GM23338 (cell line): ENCODE measurements around the gene GBX1. TPM values are rescaled to one million over a fixed set of nuclear protein-coding genes. Genes with fewer than 3 reads are reported as not detected.

ENCODE experiments used
- ATAC-seq: fragments of 200-7000 bp; cut with Tn5 transposase; 3 replicates; pipeline ENCODE4 v1.9.1; 2020
- DNase-seq: peaks from one replicate; pipeline ENCODE4 v3.0.0-alpha.2; 2015; ENCODE audit warnings: low spot score
- H2AFZ ChIP-seq: fragments of 200-600 bp; sonication (generic); 2 replicates; pipeline ENCODE4 v1.8.0; 2016; ENCODE audit warnings: antibody characterized with exemption, mild to moderate bottlenecking, moderate library complexity
- H3F3A ChIP-seq: fragments of 200-600 bp; sonication (generic); replicated peaks from 2 replicates; pipeline ENCODE4 v1.8.0; 2017; ENCODE audit warnings: antibody characterized with exemption, mixed run types, low read depth
- H3K27ac ChIP-seq: fragments of 200-600 bp; sonication (generic); 2 replicates; pipeline ENCODE4 v1.6.1; 2016; ENCODE audit warnings: low read depth
- H3K27me3 ChIP-seq: fragments of 200-600 bp; sonication (generic); 2 replicates; pipeline ENCODE4 v1.8.0; 2016; ENCODE audit warnings: mild to moderate bottlenecking, mixed run types, moderate library complexity; ENCODE audit not compliant: insufficient read depth
- H3K36me3 ChIP-seq: fragments of 200-600 bp; sonication (generic); 2 replicates; pipeline ENCODE4 v1.8.0; 2016; ENCODE audit warnings: mild to moderate bottlenecking; ENCODE audit not compliant: insufficient read depth
- H3K4me1 ChIP-seq: fragments of 200-600 bp; sonication (generic); 2 replicates; pipeline ENCODE4 v1.8.0; 2016; ENCODE audit warnings: mild to moderate bottlenecking, moderate library complexity; ENCODE audit not compliant: insufficient read depth
- H3K4me2 ChIP-seq: fragments of 200-600 bp; sonication (generic); 2 replicates; pipeline ENCODE4 v1.7.1; 2017; ENCODE audit warnings: mixed run types
- H3K4me3 ChIP-seq: fragments of 200-600 bp; sonication (generic); 2 replicates; pipeline ENCODE4 v1.6.1; 2016; ENCODE audit warnings: mixed run types
- H3K79me2 ChIP-seq: fragments of 200-600 bp; sonication (generic); replicated peaks from 2 replicates; pipeline ENCODE4 v1.8.0; 2017; ENCODE audit warnings: mild to moderate bottlenecking; ENCODE audit not compliant: insufficient read depth
- H3K9me2 ChIP-seq: fragments of 200-600 bp; sonication (generic); 2 replicates; pipeline ENCODE4 v1.8.0; 2017; ENCODE audit not compliant: insufficient read depth
- H4K20me1 ChIP-seq: fragments of 200-600 bp; sonication (generic); replicated peaks from 2 replicates; pipeline ENCODE4 v1.8.0; 2017; ENCODE audit warnings: mild to moderate bottlenecking; ENCODE audit not compliant: insufficient read depth
- H3K27ac Mint-ChIP-seq: 2 replicates; pipeline ENCODE4 v1.8.0; 2020; ENCODE audit warnings: inconsistent platforms, mild to moderate bottlenecking, moderate library complexity, mixed read lengths
- H3K27me3 Mint-ChIP-seq: 3 replicates; pipeline ENCODE4 v1.8.0; 2022; ENCODE audit warnings: low read depth, mild to moderate bottlenecking, moderate library complexity, mixed read lengths, inconsistent platforms; ENCODE audit not compliant: insufficient read depth, poor library complexity
- H3K36me3 Mint-ChIP-seq: 3 replicates; pipeline ENCODE4 v1.8.0; 2021; ENCODE audit warnings: low read depth, mild to moderate bottlenecking, inconsistent platforms, moderate library complexity, mixed read lengths
- H3K4me1 Mint-ChIP-seq: 3 replicates; pipeline ENCODE4 v1.8.0; 2020; ENCODE audit warnings: mild to moderate bottlenecking, inconsistent platforms, mixed read lengths
- H3K4me3 Mint-ChIP-seq: 3 replicates; pipeline ENCODE4 v1.8.0; 2021; ENCODE audit warnings: moderate library complexity, mild to moderate bottlenecking, inconsistent platforms, mixed read lengths
- H3K9me3 Mint-ChIP-seq: 3 replicates; pipeline ENCODE4 v1.8.0; 2020; ENCODE audit warnings: moderate library complexity, mild to moderate bottlenecking, inconsistent platforms, mixed read lengths
- EZH2 ChIP-seq: fragments of 200-600 bp; sonication (generic); IDR thresholded peaks from one replicate; pipeline ENCODE4 v1.8.0; 2017; ENCODE audit warnings: antibody characterized with exemption, mild to moderate bottlenecking, low read depth; ENCODE audit not compliant: unreplicated experiment
- EZH2phosphoT487 ChIP-seq: fragments of 200-600 bp; sonication (generic); IDR thresholded peaks from one replicate; pipeline ENCODE4 v1.8.1; 2018; ENCODE audit warnings: antibody characterized with exemption; ENCODE audit not compliant: unreplicated experiment
- JUNB ChIP-seq: IDR thresholded peaks from one replicate; pipeline ENCODE4 v1.6.1; 2016; ENCODE audit warnings: antibody characterized with exemption; ENCODE audit not compliant: unreplicated experiment
- POLR2AphosphoS5 ChIP-seq: IDR thresholded peaks from 2 replicates; pipeline ENCODE4 v1.6.1; 2016; ENCODE audit warnings: antibody characterized with exemption, low read depth
- STAT1 ChIP-seq: IDR thresholded peaks from one replicate; pipeline ENCODE4 v1.6.1; 2016; ENCODE audit warnings: antibody characterized with exemption; ENCODE audit not compliant: unreplicated experiment
- ZNF114 ChIP-seq: fragments of 250-450 bp; sonication (Bioruptor Pico); IDR thresholded peaks from 2 replicates; pipeline ENCODE4 v1.5.0; 2020; ENCODE audit warnings: mild to moderate bottlenecking, moderate library complexity
- ZNF331 ChIP-seq: fragments of 250-450 bp; sonication (Bioruptor Pico); IDR thresholded peaks from 2 replicates; pipeline ENCODE4 v1.5.0; 2020; ENCODE audit warnings: low read depth, mild to moderate bottlenecking, moderate library complexity
- polyA plus RNA-seq: library from polyadenylated mRNA; unstranded; fragments of >200 nt; fragmentation: Nextera tagmentation; extraction: Ambion mirVana; gene quantifications from 2 replicates; pipeline ENCODE4 v1.2.1, GENCODE V29; 2016
- total RNA-seq: library from RNA; depleted of rRNA; stranded (reverse); fragments of >200 nt; shearing (Covaris generic); gene quantifications from 2 replicates; pipeline ENCODE4 v1.2.3, GENCODE V29; 2014
- TF ChIP-seq, protein P1 (sequence below): IDR thresholded peaks from one replicate; pipeline ENCODE4 v1.6.1; 2018; ENCODE audit warnings: antibody characterized with exemption; ENCODE audit not compliant: unreplicated experiment
- TF ChIP-seq, protein P2 (sequence below), 2 experiments: fragments of 200-600 bp in 1 of 2; sonication (generic) in 1 of 2; conservative IDR thresholded peaks; 2 replicates each; pipeline versions ENCODE4 v1.5.1 to v1.6.1; 2016 to 2017; ENCODE audit warnings: antibody characterized with exemption in 2 of 2, low read depth in 2 of 2, mild to moderate bottlenecking in 2 of 2, moderate library complexity in 1 of 2
- TF ChIP-seq, protein P3 (sequence below): IDR thresholded peaks from 2 replicates; pipeline ENCODE4 v1.6.1; 2016; ENCODE audit warnings: antibody characterized with exemption
- TF ChIP-seq, protein P4 (sequence below): fragments of 250-450 bp; sonication (Bioruptor Pico); IDR thresholded peaks from 2 replicates; pipeline ENCODE4 v1.5.0; 2020; ENCODE audit warnings: mild to moderate bottlenecking, moderate library complexity

GBX1 gene
- total and polyA plus RNA-seq, 2 experiments from 2014 or later = 0.24 TPM; not detected in 1

DNA sequence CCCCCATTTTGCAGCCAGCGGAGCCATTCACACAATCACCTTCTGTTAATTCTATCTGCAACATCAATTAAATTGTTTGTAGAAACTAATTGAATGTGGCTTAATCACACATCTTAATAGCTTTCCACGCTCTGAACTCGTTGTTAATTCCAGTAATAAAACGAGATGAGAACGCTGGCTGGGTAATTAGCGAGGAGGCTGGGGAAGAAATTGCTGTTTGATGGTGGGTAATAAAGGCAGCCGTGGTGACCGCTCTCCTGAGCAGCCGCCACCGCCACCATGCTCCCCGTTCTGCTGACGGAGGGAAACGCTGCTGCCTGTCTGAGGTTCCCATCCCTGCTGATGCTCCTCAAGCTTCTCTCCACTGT lies 36.3 kb downstream of the GBX1 start:
- Histone ChIP-seq H3K4me3 (no peak overlapping the region), H3K9me2 (no peaks in the 10 kb centered on the region), H2AFZ (no peak overlapping the region), H3K36me3 (no peaks in the 10 kb centered on the region), H3K4me1 (peaks cover 5% of the 10 kb centered on the region), H3K79me2 (no peaks in the 10 kb centered on the region), H3K27ac (no peak overlapping the region), H3K27me3 (peaks cover 10% of the 10 kb centered on the region), H4K20me1 (peaks cover 11% of the 10 kb centered on the region), H3F3A (0 out of 2 replicates have a peak, but pooled peaks cover 5% of the 10 kb centered on the region), H3K4me2 (no peak overlapping the region)
- H3K9me3 Mint-ChIP-seq = no peaks in the 10 kb centered on the region
- no peak overlapping the region for H3K4me3 Mint-ChIP-seq
- H3K27ac Mint-ChIP-seq = no peak overlapping the region
- peaks cover 25% of the 10 kb centered on the region for H3K27me3 Mint-ChIP-seq
- TF ChIP-seq ZNF114 (no peak), ZNF331 (CRISPR knock-in tag) (no peak), STAT1 (no peak), EZH2phosphoT487 (no peak), EZH2 (no peak), JUNB (no peak), POLR2AphosphoS5 (no peak)
- TF ChIP-seq, protein P1, sequence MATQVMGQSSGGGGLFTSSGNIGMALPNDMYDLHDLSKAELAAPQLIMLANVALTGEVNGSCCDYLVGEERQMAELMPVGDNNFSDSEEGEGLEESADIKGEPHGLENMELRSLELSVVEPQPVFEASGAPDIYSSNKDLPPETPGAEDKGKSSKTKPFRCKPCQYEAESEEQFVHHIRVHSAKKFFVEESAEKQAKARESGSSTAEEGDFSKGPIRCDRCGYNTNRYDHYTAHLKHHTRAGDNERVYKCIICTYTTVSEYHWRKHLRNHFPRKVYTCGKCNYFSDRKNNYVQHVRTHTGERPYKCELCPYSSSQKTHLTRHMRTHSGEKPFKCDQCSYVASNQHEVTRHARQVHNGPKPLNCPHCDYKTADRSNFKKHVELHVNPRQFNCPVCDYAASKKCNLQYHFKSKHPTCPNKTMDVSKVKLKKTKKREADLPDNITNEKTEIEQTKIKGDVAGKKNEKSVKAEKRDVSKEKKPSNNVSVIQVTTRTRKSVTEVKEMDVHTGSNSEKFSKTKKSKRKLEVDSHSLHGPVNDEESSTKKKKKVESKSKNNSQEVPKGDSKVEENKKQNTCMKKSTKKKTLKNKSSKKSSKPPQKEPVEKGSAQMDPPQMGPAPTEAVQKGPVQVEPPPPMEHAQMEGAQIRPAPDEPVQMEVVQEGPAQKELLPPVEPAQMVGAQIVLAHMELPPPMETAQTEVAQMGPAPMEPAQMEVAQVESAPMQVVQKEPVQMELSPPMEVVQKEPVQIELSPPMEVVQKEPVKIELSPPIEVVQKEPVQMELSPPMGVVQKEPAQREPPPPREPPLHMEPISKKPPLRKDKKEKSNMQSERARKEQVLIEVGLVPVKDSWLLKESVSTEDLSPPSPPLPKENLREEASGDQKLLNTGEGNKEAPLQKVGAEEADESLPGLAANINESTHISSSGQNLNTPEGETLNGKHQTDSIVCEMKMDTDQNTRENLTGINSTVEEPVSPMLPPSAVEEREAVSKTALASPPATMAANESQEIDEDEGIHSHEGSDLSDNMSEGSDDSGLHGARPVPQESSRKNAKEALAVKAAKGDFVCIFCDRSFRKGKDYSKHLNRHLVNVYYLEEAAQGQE = no peak
- TF ChIP-seq, protein P2, sequence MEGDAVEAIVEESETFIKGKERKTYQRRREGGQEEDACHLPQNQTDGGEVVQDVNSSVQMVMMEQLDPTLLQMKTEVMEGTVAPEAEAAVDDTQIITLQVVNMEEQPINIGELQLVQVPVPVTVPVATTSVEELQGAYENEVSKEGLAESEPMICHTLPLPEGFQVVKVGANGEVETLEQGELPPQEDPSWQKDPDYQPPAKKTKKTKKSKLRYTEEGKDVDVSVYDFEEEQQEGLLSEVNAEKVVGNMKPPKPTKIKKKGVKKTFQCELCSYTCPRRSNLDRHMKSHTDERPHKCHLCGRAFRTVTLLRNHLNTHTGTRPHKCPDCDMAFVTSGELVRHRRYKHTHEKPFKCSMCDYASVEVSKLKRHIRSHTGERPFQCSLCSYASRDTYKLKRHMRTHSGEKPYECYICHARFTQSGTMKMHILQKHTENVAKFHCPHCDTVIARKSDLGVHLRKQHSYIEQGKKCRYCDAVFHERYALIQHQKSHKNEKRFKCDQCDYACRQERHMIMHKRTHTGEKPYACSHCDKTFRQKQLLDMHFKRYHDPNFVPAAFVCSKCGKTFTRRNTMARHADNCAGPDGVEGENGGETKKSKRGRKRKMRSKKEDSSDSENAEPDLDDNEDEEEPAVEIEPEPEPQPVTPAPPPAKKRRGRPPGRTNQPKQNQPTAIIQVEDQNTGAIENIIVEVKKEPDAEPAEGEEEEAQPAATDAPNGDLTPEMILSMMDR (conservative IDR thresholded peaks at IDR 0.05; ENCODE audit: low read depth in 2 of 2) = no peak
- TF ChIP-seq, protein P3, sequence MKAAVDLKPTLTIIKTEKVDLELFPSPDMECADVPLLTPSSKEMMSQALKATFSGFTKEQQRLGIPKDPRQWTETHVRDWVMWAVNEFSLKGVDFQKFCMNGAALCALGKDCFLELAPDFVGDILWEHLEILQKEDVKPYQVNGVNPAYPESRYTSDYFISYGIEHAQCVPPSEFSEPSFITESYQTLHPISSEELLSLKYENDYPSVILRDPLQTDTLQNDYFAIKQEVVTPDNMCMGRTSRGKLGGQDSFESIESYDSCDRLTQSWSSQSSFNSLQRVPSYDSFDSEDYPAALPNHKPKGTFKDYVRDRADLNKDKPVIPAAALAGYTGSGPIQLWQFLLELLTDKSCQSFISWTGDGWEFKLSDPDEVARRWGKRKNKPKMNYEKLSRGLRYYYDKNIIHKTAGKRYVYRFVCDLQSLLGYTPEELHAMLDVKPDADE = no peak
- TF ChIP-seq, protein P4, sequence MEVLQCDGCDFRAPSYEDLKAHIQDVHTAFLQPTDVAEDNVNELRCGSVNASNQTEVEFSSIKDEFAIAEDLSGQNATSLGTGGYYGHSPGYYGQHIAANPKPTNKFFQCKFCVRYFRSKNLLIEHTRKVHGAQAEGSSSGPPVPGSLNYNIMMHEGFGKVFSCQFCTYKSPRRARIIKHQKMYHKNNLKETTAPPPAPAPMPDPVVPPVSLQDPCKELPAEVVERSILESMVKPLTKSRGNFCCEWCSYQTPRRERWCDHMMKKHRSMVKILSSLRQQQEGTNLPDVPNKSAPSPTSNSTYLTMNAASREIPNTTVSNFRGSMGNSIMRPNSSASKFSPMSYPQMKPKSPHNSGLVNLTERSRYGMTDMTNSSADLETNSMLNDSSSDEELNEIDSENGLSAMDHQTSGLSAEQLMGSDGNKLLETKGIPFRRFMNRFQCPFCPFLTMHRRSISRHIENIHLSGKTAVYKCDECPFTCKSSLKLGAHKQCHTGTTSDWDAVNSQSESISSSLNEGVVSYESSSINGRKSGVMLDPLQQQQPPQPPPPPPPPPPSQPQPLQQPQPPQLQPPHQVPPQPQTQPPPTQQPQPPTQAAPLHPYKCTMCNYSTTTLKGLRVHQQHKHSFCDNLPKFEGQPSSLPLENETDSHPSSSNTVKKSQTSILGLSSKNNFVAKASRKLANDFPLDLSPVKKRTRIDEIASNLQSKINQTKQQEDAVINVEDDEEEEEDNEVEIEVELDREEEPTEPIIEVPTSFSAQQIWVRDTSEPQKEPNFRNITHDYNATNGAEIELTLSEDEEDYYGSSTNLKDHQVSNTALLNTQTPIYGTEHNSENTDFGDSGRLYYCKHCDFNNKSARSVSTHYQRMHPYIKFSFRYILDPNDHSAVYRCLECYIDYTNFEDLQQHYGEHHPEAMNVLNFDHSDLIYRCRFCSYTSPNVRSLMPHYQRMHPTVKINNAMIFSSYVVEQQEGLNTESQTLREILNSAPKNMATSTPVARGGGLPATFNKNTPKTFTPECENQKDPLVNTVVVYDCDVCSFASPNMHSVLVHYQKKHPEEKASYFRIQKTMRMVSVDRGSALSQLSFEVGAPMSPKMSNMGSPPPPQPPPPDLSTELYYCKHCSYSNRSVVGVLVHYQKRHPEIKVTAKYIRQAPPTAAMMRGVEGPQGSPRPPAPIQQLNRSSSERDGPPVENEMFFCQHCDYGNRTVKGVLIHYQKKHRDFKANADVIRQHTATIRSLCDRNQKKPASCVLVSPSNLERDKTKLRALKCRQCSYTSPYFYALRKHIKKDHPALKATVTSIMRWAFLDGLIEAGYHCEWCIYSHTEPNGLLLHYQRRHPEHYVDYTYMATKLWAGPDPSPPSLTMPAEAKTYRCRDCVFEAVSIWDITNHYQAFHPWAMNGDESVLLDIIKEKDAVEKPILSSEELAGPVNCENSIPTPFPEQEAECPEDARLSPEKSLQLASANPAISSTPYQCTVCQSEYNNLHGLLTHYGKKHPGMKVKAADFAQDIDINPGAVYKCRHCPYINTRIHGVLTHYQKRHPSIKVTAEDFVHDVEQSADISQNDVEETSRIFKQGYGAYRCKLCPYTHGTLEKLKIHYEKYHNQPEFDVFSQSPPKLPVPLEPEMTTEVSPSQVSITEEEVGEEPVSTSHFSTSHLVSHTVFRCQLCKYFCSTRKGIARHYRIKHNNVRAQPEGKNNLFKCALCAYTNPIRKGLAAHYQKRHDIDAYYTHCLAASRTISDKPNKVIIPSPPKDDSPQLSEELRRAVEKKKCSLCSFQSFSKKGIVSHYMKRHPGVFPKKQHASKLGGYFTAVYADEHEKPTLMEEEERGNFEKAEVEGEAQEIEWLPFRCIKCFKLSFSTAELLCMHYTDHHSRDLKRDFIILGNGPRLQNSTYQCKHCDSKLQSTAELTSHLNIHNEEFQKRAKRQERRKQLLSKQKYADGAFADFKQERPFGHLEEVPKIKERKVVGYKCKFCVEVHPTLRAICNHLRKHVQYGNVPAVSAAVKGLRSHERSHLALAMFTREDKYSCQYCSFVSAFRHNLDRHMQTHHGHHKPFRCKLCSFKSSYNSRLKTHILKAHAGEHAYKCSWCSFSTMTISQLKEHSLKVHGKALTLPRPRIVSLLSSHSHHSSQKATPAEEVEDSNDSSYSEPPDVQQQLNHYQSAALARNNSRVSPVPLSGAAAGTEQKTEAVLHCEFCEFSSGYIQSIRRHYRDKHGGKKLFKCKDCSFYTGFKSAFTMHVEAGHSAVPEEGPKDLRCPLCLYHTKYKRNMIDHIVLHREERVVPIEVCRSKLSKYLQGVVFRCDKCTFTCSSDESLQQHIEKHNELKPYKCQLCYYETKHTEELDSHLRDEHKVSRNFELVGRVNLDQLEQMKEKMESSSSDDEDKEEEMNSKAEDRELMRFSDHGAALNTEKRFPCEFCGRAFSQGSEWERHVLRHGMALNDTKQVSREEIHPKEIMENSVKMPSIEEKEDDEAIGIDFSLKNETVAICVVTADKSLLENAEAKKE (CRISPR knock-in tag) = no peak
- DNase-seq (no peak), ATAC-seq (no peak)
- peaks cover 25% of the 10 kb centered on the region for H3K36me3 Mint-ChIP-seq
- H3K4me1 Mint-ChIP-seq = peaks cover 11% of the 10 kb centered on the region
